ENCODE data around the gene ZBTB49.

- TF ChIP-seq POLR2AphosphoS5 (IDR thresholded peaks at IDR 0.05) (no peak), CTCF (IDR thresholded peaks at IDR 0.05) (no peak)
Observed at GRCh38 chr4:4320528-4320927, 30.5 kb downstream of the ZBTB49 start.

Measured in upper lobe of left lung (tissue), 4 donors.